AG09309 (cell line): ENCODE measurements around the gene FBH1.

ENCODE experiments used
- DNase-seq: peaks from one replicate; pipeline ENCODE4 v3.0.0-alpha.2; 2010; ENCODE audit warnings: low read depth
- H3K4me3 ChIP-seq: 2 replicates; pipeline ENCODE4 v1.5.1; 2011; ENCODE audit warnings: mild to moderate bottlenecking, low read depth, low read length, moderate library complexity; ENCODE audit not compliant: control insufficient read depth
- CTCF ChIP-seq: IDR thresholded peaks from 2 replicates; pipeline ENCODE4 v1.5.1; 2011; ENCODE audit warnings: mild to moderate bottlenecking, low read depth, low read length, inconsistent platforms; ENCODE audit not compliant: insufficient read depth, control insufficient read depth; ENCODE audit errors: missing control alignments

Gene FBH1

GRCh38 chr10:5985029-5985428 lies 95.0 kb downstream of the FBH1 start:
- no peak for TF ChIP-seq CTCF
- no peak for DNase-seq
- H3K4me3 ChIP-seq, result no peak overlapping the region
